Upper lobe of left lung (tissue), 4 donors: Measurements from ENCODE around the gene DBH.

Source experiments
- POLR2A ChIP-seq, 4 donors: fragments of 450-650 bp; IDR thresholded peaks; one replicate each; pipeline ENCODE4 v1.5.1; 2016 to 2017; ENCODE audit warnings: antibody characterized with exemption in 4 of 4, mild to moderate bottlenecking in 2 of 4
- POLR2AphosphoS5 ChIP-seq, 2 donors: sonication (generic); formaldehyde crosslinking; IDR thresholded peaks; one replicate each; pipeline ENCODE4 v1.5.1; 2017; ENCODE audit warnings: antibody characterized with exemption in 2 of 2

- TF ChIP-seq POLR2A (IDR thresholded peaks at IDR 0.05), result no peak
- no peak for TF ChIP-seq POLR2AphosphoS5 (IDR thresholded peaks at IDR 0.05)
These were observed 40.3 kb upstream of the DBH start for GRCh38 chr9:133595910-133596309.
